Lower leg skin (tissue), 4 donors: ENCODE results near the gene SPEG. TPM values are rescaled to one million over a fixed set of nuclear protein-coding genes. Genes with fewer than 3 reads are reported as not detected.

Source experiments
- DNase-seq, 2 donors: peaks; one replicate each; pipeline ENCODE4 v3.0.0-alpha.2; 2019; ENCODE audit warnings: low spot score in 2 of 2
- H3K4me3 ChIP-seq: fragments of 200-600 bp; sonication (generic); 2 replicates; pipeline ENCODE4 v1.5.1; 2017; ENCODE audit warnings: mild to moderate bottlenecking, low read depth; ENCODE audit not compliant: poor library complexity, severe bottlenecking
- POLR2A ChIP-seq, 2 donors: fragments of 450-650 bp; IDR thresholded peaks; one replicate each; pipeline ENCODE4 v1.6.1; 2016 to 2017; ENCODE audit warnings: antibody characterized with exemption in 2 of 2, mild to moderate bottlenecking in 1 of 2, moderate library complexity in 1 of 2
- WGBS, 2 donors: methylation state at CpG; one replicate each; pipeline ENCODE4 v1.1.5; 2018; 5-methylcytosine and 5-hydroxymethylcytosine counted together
- intact Hi-C: fragments of 100-400 bp; cut with DNase I; formaldehyde crosslinking; loops from one replicate; pipeline ENCODE4 v1.15.0; 2023; ENCODE audit warnings: low total_unique reads
- total RNA-seq, 4 donors: library from RNA; depleted of rRNA; stranded (reverse); fragments of >200 nt; gene quantifications; one replicate each; pipeline ENCODE4 v1.1.0, GENCODE V29; 2016
- TF ChIP-seq, protein P1 (sequence below), 3 donors: fragments of 450-650 bp; IDR thresholded peaks; one replicate each; pipeline ENCODE4 v1.5.1; 2016; ENCODE audit warnings: antibody characterized with exemption in 3 of 3, mild to moderate bottlenecking in 3 of 3, moderate library complexity in 2 of 3

Gene SPEG
- total RNA-seq, 4 donors from 2014 or later = 3.3 to 11.4 (median 5.3) TPM

DNA sequence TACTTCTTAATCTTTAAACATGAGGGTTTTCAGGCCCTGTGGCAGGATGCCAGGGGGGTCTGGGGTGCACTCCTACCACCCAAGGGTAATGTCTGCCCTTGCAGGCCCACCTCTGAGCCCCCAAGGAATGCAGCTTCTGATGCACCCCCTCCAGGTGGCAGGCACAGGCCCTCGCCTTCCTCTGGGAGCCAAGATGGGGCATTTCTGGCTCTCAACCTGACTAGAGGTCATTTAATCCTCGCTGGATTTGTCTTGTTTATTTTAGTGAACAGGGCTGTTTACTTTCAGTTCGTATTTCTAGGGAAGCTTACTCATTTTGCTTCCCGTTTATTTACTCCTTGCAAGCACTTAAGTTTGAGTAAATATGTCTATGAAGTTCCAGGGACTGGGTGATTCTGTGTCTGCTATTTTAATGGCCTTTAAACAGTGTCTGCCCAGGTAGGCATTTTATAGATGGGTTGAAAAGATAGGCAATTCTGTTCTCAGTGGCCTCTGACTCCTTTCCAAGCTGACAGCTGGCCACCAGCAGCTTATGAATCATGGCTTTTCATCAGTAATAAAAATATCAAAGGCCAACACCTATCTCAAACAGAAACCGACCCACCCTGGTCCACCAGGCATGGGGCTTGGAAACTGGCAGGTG, 35.8 kb upstream of the SPEG start:
- intact Hi-C loops = no loop called here
- DNase-seq = no peak
- 47 to 62% methylated on average over 5 of the region's 5 CpGs for WGBS, 2 donors
- no peak overlapping the region for H3K4me3 ChIP-seq
- no peak for TF ChIP-seq POLR2A (IDR thresholded peaks at IDR 0.05)
- TF ChIP-seq, protein P1, sequence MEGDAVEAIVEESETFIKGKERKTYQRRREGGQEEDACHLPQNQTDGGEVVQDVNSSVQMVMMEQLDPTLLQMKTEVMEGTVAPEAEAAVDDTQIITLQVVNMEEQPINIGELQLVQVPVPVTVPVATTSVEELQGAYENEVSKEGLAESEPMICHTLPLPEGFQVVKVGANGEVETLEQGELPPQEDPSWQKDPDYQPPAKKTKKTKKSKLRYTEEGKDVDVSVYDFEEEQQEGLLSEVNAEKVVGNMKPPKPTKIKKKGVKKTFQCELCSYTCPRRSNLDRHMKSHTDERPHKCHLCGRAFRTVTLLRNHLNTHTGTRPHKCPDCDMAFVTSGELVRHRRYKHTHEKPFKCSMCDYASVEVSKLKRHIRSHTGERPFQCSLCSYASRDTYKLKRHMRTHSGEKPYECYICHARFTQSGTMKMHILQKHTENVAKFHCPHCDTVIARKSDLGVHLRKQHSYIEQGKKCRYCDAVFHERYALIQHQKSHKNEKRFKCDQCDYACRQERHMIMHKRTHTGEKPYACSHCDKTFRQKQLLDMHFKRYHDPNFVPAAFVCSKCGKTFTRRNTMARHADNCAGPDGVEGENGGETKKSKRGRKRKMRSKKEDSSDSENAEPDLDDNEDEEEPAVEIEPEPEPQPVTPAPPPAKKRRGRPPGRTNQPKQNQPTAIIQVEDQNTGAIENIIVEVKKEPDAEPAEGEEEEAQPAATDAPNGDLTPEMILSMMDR (IDR thresholded peaks at IDR 0.05) = no peak

DNA sequence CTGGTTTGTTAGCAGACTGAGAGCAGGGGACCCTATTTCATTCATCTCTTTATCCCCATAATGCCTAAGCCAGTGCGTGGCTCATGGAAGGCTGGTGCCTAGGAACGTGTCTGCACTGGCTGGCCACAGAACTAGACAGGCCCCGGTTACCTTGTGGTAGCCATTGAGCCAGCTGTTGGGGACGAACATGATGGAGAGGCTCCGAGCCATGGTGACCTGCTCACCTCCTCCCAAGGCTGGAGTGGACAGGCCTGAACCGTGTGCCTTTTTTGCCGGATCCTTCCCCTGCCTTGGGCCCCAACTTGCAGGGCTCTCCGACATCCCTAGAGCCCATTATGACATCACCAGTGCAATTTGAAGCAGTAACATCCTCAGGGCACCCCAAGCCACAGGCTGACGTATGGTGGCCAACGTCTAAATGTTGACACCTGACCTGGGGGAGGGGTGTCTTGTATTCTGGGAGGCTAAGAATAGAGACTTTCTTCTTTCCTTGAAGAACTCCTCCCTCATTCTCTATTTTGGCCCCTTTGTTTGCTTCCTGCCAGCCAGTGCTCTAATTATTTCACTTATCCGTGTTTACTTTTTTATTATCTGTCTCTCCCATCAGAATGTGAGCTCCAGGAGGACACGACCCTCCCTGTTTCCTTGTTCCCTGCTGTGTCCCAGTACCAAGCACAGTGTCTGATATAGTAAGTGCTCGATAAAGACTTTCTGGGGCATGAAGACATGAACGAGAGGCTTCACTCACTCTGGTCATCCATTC, 34.7 kb upstream of the SPEG start:
- DNase-seq = no peak
- intact Hi-C loops = no loop called here
- TF ChIP-seq, protein P1 (IDR thresholded peaks at IDR 0.05) = no peak
- TF ChIP-seq POLR2A (IDR thresholded peaks at IDR 0.05) = no peak
- WGBS, 2 donors = 68 to 75% methylated on average over 14 of the region's 14 CpGs
- no peak overlapping the region for H3K4me3 ChIP-seq

DNA sequence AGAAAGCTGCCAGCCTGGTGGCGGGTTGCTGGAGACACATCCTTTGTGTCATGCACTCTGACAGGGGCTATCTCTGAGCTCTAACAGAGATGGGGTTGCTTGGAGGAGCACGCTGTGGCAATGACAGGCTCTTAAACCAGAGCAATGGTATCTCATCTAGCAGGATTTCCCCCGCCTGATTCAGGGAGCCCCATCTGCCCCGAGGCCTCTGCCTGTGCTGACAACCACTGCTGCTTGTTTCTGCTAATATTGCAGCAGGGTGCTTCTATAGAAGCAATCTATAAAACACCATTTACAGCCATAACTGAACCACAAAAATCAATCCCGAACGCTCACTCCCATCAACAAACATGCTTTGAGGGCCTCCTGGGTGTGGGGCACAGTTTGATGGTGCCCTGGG, 34.1 kb upstream of the SPEG start:
- no peak for TF ChIP-seq POLR2A (IDR thresholded peaks at IDR 0.05)
- TF ChIP-seq, protein P1 (IDR thresholded peaks at IDR 0.05) = no peak
- 55 to 58% methylated on average over 6 of the region's 6 CpGs for whole genome bisulfite sequencing, 2 donors
- intact Hi-C loops = no loop called here
- H3K4me3 ChIP-seq = no peak overlapping the region
- DNase-seq = no peak

DNA sequence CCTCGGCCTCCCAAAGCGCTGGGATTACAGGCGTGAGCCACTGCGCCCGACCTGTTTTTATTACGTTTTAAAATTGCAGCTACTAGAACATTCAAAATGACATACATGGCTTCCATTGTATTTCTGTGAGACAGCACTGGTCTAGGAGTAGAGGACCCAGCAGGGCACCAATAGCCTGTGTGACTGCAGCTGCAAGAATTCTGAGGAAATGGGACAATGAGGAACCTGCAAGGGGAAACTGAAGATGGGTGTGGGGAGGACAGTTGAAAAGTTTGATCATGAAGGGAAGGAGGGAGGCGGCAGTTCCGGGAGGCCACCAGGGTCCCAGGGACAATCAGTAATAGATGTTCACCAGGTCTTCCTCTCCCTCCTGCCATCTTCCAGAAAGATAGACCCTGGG, 33.0 kb upstream of the SPEG start:
- DNase-seq = no peak
- TF ChIP-seq, protein P1 (IDR thresholded peaks at IDR 0.05) = no peak
- no peak for TF ChIP-seq POLR2A (IDR thresholded peaks at IDR 0.05)
- H3K4me3 ChIP-seq = no peak overlapping the region
- WGBS, 2 donors = 90 to 91% methylated on average over 8 of the region's 8 CpGs
- intact Hi-C loops = no loop called here

DNA sequence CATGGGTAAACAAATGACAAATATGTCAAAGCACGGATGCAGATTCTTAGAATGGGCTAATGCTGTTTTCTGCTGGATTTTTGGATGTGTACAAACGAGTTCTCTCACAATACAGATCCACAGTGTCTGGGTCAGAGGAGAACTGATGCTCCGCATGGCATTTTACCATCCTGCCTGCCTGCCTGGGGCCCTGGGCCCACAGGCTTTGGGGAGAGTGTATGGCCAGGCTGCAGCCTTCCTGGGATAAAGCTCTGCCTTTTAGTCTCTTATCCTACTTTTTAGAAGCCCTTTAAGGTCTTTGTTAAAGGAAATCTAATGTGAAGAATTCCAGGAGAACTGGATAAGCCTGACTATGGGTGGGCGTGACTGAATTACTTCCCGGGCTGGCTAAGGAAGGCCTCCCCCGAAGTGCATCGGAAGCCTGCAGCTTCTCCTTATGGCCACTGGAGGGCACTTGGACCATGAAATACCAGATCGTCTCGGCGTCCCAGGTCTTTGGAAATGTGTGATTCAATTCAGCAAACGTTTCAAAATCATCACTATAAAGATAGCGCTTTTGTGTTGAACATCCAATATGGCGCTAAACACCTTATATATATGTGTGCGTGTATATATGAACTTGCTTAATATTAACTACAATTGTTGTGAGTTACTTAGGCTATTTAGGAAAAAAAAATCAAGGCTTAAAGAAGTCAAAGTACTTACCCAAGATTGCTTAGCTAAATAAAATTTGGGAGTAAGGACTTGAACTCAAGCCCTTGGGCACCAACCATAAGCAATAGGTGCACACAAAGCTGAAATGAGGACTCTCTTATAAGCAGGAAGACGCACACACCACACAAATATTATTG, 31.8 kb upstream of the SPEG start:
- peak; percentile 46 to 90 for DNase-seq
- no peak overlapping the region for H3K4me3 ChIP-seq
- 18% methylated on average over 15 of the region's 15 CpGs for whole genome bisulfite sequencing, 2 donors
- TF ChIP-seq POLR2A (IDR thresholded peaks at IDR 0.05) = no peak
- TF ChIP-seq, protein P1 (IDR thresholded peaks at IDR 0.05) = peak in 1 of 3 donors; percentile 17
- intact Hi-C loops = no loop called here
